Measurements from ENCODE around the gene CS. TPM values are rescaled to one million over a fixed set of nuclear protein-coding genes. Genes with fewer than 3 reads are reported as not detected.

The CS gene
- total RNA-seq, 1 donor from 2014 or later = 91.1 TPM

DNA sequence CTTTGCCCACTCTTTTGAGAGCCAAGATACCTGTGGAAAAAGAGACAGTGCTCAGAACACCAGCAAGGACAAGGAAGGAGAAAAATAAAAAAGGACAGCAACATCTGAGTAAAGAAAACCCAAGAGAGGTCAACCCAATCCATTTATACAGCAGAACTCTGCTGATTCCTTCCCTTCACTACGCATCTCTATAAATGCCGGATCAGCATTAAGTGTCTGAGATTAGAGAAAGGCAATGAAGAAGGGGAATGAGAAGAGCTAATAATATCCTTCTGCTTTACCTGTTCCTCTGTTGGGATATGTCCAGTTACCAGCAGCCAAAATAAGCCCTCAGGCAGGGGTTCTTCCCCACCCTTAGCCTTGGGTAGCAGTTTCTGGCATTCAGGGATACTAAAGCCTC is 17.6 kb downstream of the CS start:
- Histone ChIP-seq H3K9ac (no peak overlapping the region), H3K36me3 (peaks cover 5% of the 10 kb centered on the region), H3F3A (ENCODE audit: low read depth) (peaks cover 4% of the 10 kb centered on the region), H3K9me3 (ENCODE audit: low read depth) (no peaks in the 10 kb centered on the region), H3K4me2 (no peak overlapping the region), H2AFZ (replicated peaks) (no peak overlapping the region), H3K27ac (no peak overlapping the region), H3K4me1 (no peaks in the 10 kb centered on the region), H4K20me1 (ENCODE audit: low read depth) (peaks cover under 1% of the 10 kb centered on the region), H3K79me2 (ENCODE audit: low read depth) (peaks cover 1% of the 10 kb centered on the region), H3K27me3 (no peaks in the 10 kb centered on the region), H3K4me3 (no peak overlapping the region)
- H3K36me3 Mint-ChIP-seq = peaks cover 30% of the 10 kb centered on the region
- no peaks in the 10 kb centered on the region for H3K4me1 Mint-ChIP-seq
- H3K9me3 Mint-ChIP-seq = no peaks in the 10 kb centered on the region
- no peak overlapping the region for H3K27ac Mint-ChIP-seq
- TF ChIP-seq EZH2phosphoT487 (IDR thresholded peaks at IDR 0.05) (no peak), CTCF (IDR thresholded peaks at IDR 0.05) (no peak), EZH2 (IDR thresholded peaks at IDR 0.05) (no peak)
- H3K4me3 Mint-ChIP-seq = no peak overlapping the region
- DNase-seq (ENCODE audit: low spot score) = no peak
- H3K27me3 Mint-ChIP-seq (ENCODE audit: insufficient read depth, low read depth) = peaks cover 2% of the 10 kb centered on the region

DNA sequence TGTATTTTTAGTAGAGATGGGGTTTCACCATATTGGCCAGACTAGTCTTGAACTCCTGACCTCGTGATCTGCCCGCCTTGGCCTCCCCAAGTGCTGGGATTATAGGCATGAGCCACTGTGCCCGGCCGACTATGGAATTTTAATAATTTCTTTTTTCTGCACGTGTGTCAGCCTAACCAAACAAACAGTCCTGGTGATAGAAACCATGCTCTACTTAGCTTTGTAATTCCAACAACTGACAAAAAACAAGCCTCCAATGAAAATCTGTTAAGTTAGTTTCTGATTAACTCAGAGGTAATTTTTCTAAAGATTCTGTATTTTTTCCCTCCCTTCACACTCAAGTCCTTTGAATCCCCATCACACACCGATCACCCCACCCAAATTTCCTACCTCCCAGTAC is 18.1 kb downstream of the CS start:
- TF ChIP-seq CTCF (IDR thresholded peaks at IDR 0.05) (no peak), EZH2 (IDR thresholded peaks at IDR 0.05) (no peak), EZH2phosphoT487 (IDR thresholded peaks at IDR 0.05) (no peak)
- Histone ChIP-seq H3K9me3 (ENCODE audit: low read depth) (no peaks in the 10 kb centered on the region), H3F3A (ENCODE audit: low read depth) (peaks cover 3% of the 10 kb centered on the region), H2AFZ (replicated peaks) (no peak overlapping the region), H4K20me1 (ENCODE audit: low read depth) (no peaks in the 10 kb centered on the region), H3K9ac (no peak overlapping the region), H3K4me1 (no peaks in the 10 kb centered on the region), H3K4me3 (no peak overlapping the region), H3K27me3 (no peaks in the 10 kb centered on the region), H3K27ac (no peak overlapping the region), H3K4me2 (no peak overlapping the region), H3K36me3 (peaks cover 5% of the 10 kb centered on the region), H3K79me2 (ENCODE audit: low read depth) (no peaks in the 10 kb centered on the region)
- Mint-ChIP-seq H3K4me1 (no peaks in the 10 kb centered on the region), H3K4me3 (no peak overlapping the region), H3K36me3 (peaks cover 30% of the 10 kb centered on the region), H3K9me3 (no peaks in the 10 kb centered on the region), H3K27me3 (ENCODE audit: insufficient read depth, low read depth) (peaks cover 2% of the 10 kb centered on the region), H3K27ac (no peak overlapping the region)
- DNase-seq (ENCODE audit: low spot score) = no peak

GRCh38 chr12:56280849-56281248 is 19.3 kb downstream of the CS start:
- H3K4me1 Mint-ChIP-seq = no peaks in the 10 kb centered on the region
- no peak overlapping the region for H3K4me3 Mint-ChIP-seq
- no peak for TF ChIP-seq CTCF (IDR thresholded peaks at IDR 0.05)
- no peak for TF ChIP-seq EZH2 (IDR thresholded peaks at IDR 0.05)
- TF ChIP-seq EZH2phosphoT487 (IDR thresholded peaks at IDR 0.05) = no peak
- peaks cover 2% of the 10 kb centered on the region for H3K27me3 Mint-ChIP-seq (ENCODE audit: insufficient read depth, low read depth)
- H3K36me3 Mint-ChIP-seq = peaks cover 33% of the 10 kb centered on the region
- Histone ChIP-seq H3K79me2 (ENCODE audit: low read depth) (no peaks in the 10 kb centered on the region), H3K4me3 (no peak overlapping the region), H3K36me3 (peaks cover 5% of the 10 kb centered on the region), H3F3A (ENCODE audit: low read depth) (peaks cover 2% of the 10 kb centered on the region), H3K27ac (no peak overlapping the region), H3K4me1 (no peaks in the 10 kb centered on the region), H4K20me1 (ENCODE audit: low read depth) (no peaks in the 10 kb centered on the region), H3K9ac (no peak overlapping the region), H3K9me3 (ENCODE audit: low read depth) (no peaks in the 10 kb centered on the region), H3K27me3 (no peaks in the 10 kb centered on the region), H3K4me2 (no peak overlapping the region), H2AFZ (replicated peaks) (no peak overlapping the region)
- no peak overlapping the region for H3K27ac Mint-ChIP-seq
- DNase-seq (ENCODE audit: low spot score) = no peak
- no peaks in the 10 kb centered on the region for H3K9me3 Mint-ChIP-seq

Data from neural progenitor cell (in vitro differentiated cells).